Frontal cortex (tissue), 4 donors: Measurements from ENCODE around the gene SOX6. TPM values are rescaled to one million over a fixed set of nuclear protein-coding genes. Genes with fewer than 3 reads are reported as not detected.
"Not testable (repeated sequence)": the region's sequence is repeated elsewhere in the genome, so short reads cannot be mapped to it uniquely, and the experiment has no call there.

Experiments used
- DNase-seq, 2 donors: peaks; one replicate each; pipeline ENCODE4 v3.0.0; 2012; ENCODE audit warnings: low spot score in 2 of 2
- FAIRE-seq: peaks from 2 replicates; lab custom pipeline; 2012; peaks lifted over from hg19 to GRCh38; lab: Jason Lieb, UNC
- total RNA-seq: library from RNA; depleted of rRNA; stranded (reverse); fragments of >200 nt; gene quantifications from one replicate; pipeline ENCODE4 v1.2.3, GENCODE V29; 2014
- donor health status: control.
- donor health status: control.
- donor health status: control.

Gene SOX6
- total RNA-seq, 1 donor from 2014 or later = 17.1 TPM

- DNase-seq (no peak), FAIRE-seq (no peak)
Observed at GRCh38 chr11:15930442-15931025, 425.8 kb downstream of the SOX6 start.

- no peak for DNase-seq
- no peak for FAIRE-seq
Observed at GRCh38 chr11:15929371-15929901, 426.9 kb downstream of the SOX6 start.

GRCh38 chr11:15927864-15928217 lies 428.5 kb downstream of the SOX6 start:
- no peak for DNase-seq
- FAIRE-seq = no peak

- DNase-seq (no peak), FAIRE-seq (no peak)
Observed at GRCh38 chr11:15927196-15927863, 429.0 kb downstream of the SOX6 start.

GRCh38 chr11:15926071-15926470 lies 430.3 kb downstream of the SOX6 start:
- DNase-seq = no peak
- FAIRE-seq = no peak

GRCh38 chr11:15923183-15923582 lies 433.2 kb downstream of the SOX6 start:
- FAIRE-seq = no peak

GRCh38 chr11:15922745-15923144 lies 433.6 kb downstream of the SOX6 start:
- FAIRE-seq, DNase-seq: not testable (repeated sequence)

More at GRCh38 chr11:15923183-15923582, 433.2 kb downstream of the SOX6 start:
- no peak for DNase-seq

GRCh38 chr11:15920856-15921629 lies 435.3 kb downstream of the SOX6 start:
- FAIRE-seq = no peak
- no peak for DNase-seq

GRCh38 chr11:15918674-15919073 lies 437.7 kb downstream of the SOX6 start:
- DNase-seq (no peak), FAIRE-seq (no peak)

GRCh38 chr11:15918212-15918611 lies 438.1 kb downstream of the SOX6 start:
- no peak for DNase-seq

More at GRCh38 chr11:15918212-15918611, 438.1 kb downstream of the SOX6 start:
- no peak for FAIRE-seq
